B cell (primary cell): ENCODE measurements around the gene TENM3. TPM values are rescaled to one million over a fixed set of nuclear protein-coding genes. Genes with fewer than 3 reads are reported as not detected.

Experiments
- ATAC-seq: fragments of 200-7000 bp; cut with Tn5 transposase; one replicate; pipeline ENCODE4 v1.10.0; 2021; ENCODE audit warnings: low read depth, mild to moderate bottlenecking, moderate number of reproducible peaks, moderate library complexity
- CTCF ChIA-PET: fragments of 350-600 bp; sonication (Branson Sonifier 250); formaldehyde crosslinking; loops from one replicate; lab custom pipeline; 2021; ENCODE audit warnings: antibody characterized with exemption, inconsistent platforms; lab: Charles Lee
- POLR2A ChIA-PET: fragments of 350-600 bp; sonication (Branson Sonifier 250); formaldehyde crosslinking; loops from one replicate; lab custom pipeline; 2021; ENCODE audit warnings: antibody characterized with exemption; lab: Charles Lee
- DNase-seq: peaks from one replicate; pipeline ENCODE4 v3.0.0; 2013
- H2AFZ ChIP-seq: 2 replicates; pipeline ENCODE4 v1.6.1; 2012; ENCODE audit warnings: mild to moderate bottlenecking, low read depth, low read length; ENCODE audit not compliant: insufficient read depth, poor library complexity, severe bottlenecking
- H3K27ac ChIP-seq, 2 donors: 1 replicate in 1 of 2; 2 replicates in 1 of 2; pipeline ENCODE4 v1.5.1; 2012 to 2013; ENCODE audit warnings: low read length in 2 of 2, mild to moderate bottlenecking in 2 of 2, moderate library complexity in 1 of 2
- H3K27me3 ChIP-seq, 4 experiments: fragments of 200-600 bp in 1 of 4; sonication (generic) in 1 of 4; replicated peaks in 1 of 4; 1 replicate in 2 of 4; 2 replicates in 2 of 4; pipeline versions ENCODE4 v1.6.1 to v1.7.0; 2013 to 2016; ENCODE audit warnings: low read length in 3 of 4, mild to moderate bottlenecking in 2 of 4, mixed read lengths in 1 of 4, moderate library complexity in 1 of 4; ENCODE audit not compliant: insufficient read depth in 4 of 4, control insufficient read depth in 3 of 4; ENCODE audit errors: control extremely low read depth in 1 of 4
- H3K36me3 ChIP-seq, 2 experiments: replicated peaks in 1 of 2; 1 replicate in 1 of 2; 2 replicates in 1 of 2; pipeline versions ENCODE4 v1.6.1 to v1.7.1; 2013; ENCODE audit warnings: low read length in 1 of 2; ENCODE audit not compliant: insufficient read depth in 2 of 2, control insufficient read depth in 1 of 2; ENCODE audit errors: control extremely low read depth in 1 of 2, extremely low read depth in 1 of 2
- H3K4me1 ChIP-seq, 2 donors: fragments of 200-600 bp in 1 of 2; sonication (generic) in 1 of 2; 1 replicate in 1 of 2; 2 replicates in 1 of 2; pipeline versions ENCODE4 v1.5.1 to v1.6.1; 2013 to 2017; ENCODE audit warnings: low read length in 2 of 2; ENCODE audit not compliant: control insufficient read depth in 2 of 2, insufficient read depth in 2 of 2
- H3K4me2 ChIP-seq: replicated peaks from 2 replicates; pipeline ENCODE3; 2012; ENCODE audit warnings: mild to moderate bottlenecking, low read depth, low read length; ENCODE audit not compliant: poor library complexity, severe bottlenecking
- H3K4me3 ChIP-seq, 5 experiments: fragments of 200-600 bp in 1 of 5; sonication (generic) in 1 of 5; 1 replicate in 3 of 5; 2 replicates in 2 of 5; pipeline versions ENCODE4 v1.5.1 to v1.7.0; 2011 to 2016; ENCODE audit warnings: low read length in 4 of 5, mild to moderate bottlenecking in 4 of 5, low read depth in 2 of 5, control low read depth in 1 of 5, moderate library complexity in 1 of 5; ENCODE audit not compliant: insufficient read depth in 1 of 5; ENCODE audit errors: control extremely low read depth in 1 of 5, extremely low read depth in 1 of 5
- H3K79me2 ChIP-seq: fragments of 200-600 bp; sonication (generic); one replicate; pipeline ENCODE4 v1.6.0; 2016; ENCODE audit warnings: low read length; ENCODE audit not compliant: control insufficient read depth, insufficient read depth
- H3K9ac ChIP-seq: fragments of 200-600 bp; sonication (generic); 2 replicates; pipeline ENCODE4 v1.6.1; 2017; ENCODE audit warnings: mild to moderate bottlenecking, low read length, moderate library complexity
- H3K9me3 ChIP-seq, 3 donors: one replicate each; pipeline versions ENCODE4 v1.6.1 to v1.7.1; 2013; ENCODE audit warnings: low read length in 2 of 3; ENCODE audit not compliant: control insufficient read depth in 2 of 3, insufficient read depth in 1 of 3; ENCODE audit errors: control extremely low read depth in 1 of 3
- H4K20me1 ChIP-seq: 2 replicates; pipeline ENCODE4 v1.6.0; 2012; ENCODE audit warnings: mild to moderate bottlenecking, low read length; ENCODE audit not compliant: insufficient read depth, control insufficient read depth, poor library complexity, severe bottlenecking
- H3K27ac Mint-ChIP-seq: one replicate; pipeline ENCODE4 v1.8.0; 2021; ENCODE audit warnings: mixed read lengths
- H3K27me3 Mint-ChIP-seq: one replicate; pipeline ENCODE4 v1.8.0; 2021; ENCODE audit warnings: mixed read lengths
- H3K4me1 Mint-ChIP-seq: one replicate; pipeline ENCODE4 v1.8.0; 2021; ENCODE audit warnings: mixed read lengths
- H3K4me3 Mint-ChIP-seq: one replicate; pipeline ENCODE4 v1.8.0; 2021; ENCODE audit warnings: mixed read lengths
- H3K9me3 Mint-ChIP-seq: one replicate; pipeline ENCODE4 v1.8.0; 2022; ENCODE audit warnings: mixed read lengths; ENCODE audit not compliant: insufficient read depth
- CTCF ChIP-seq: fragments of 200-600 bp; IDR thresholded peaks from one replicate; pipeline ENCODE4 v1.8.0; 2022; ENCODE audit warnings: antibody characterized with exemption, mild to moderate bottlenecking
- EZH2 ChIP-seq: IDR thresholded peaks from 2 replicates; pipeline ENCODE4 v1.6.1; 2012; ENCODE audit warnings: borderline replicate concordance, low read depth, mild to moderate bottlenecking, moderate library complexity, low read length; ENCODE audit not compliant: insufficient read depth, poor library complexity, severe bottlenecking
- WGBS: methylation state at CpG from one replicate; pipeline ENCODE4 v1.1.5; 2013; ENCODE audit warnings: missing lambda C conversion rate; ENCODE audit not compliant: insufficient coverage; 5-methylcytosine and 5-hydroxymethylcytosine counted together
- intact Hi-C: fragments of 100-400 bp; cut with micrococcal nuclease; formaldehyde crosslinking; loops from one replicate; pipeline ENCODE4 v1.10.0; 2022
- polyA plus RNA-seq: library from polyadenylated mRNA; depleted of rRNA; stranded (reverse); fragments of >200 nt; gene quantifications from 2 replicates; pipeline ENCODE4 v1.2.3, GENCODE V29; 2012
- total RNA-seq, 2 donors: library from RNA; stranded (reverse); fragments of 120-200 nt in 1 of 2; gene quantifications; 1 replicate in 1 of 2; 2 replicates in 1 of 2; pipeline versions ENCODE4 v1.2.3 to v1.2.4, GENCODE V29; 2013 to 2022

The TENM3 gene
- total and polyA plus RNA-seq, 2 donors (not counting 1 experiment from before 2014, with no cell fraction given): not detected

- no peak overlapping the region for H3K27ac ChIP-seq
- Mint-ChIP-seq H3K9me3 (no peaks in the 10 kb centered on the region), H3K4me3 (no peak overlapping the region), H3K27me3 (peaks cover 17% of the 10 kb centered on the region), H3K4me1 (no peaks in the 10 kb centered on the region), H3K27ac (no peak overlapping the region)
- peaks cover 0 to 2% (median 0%) of the 10 kb centered on the region in 4 experiments for H3K27me3 ChIP-seq
- no peak overlapping the region for H3K9ac ChIP-seq
- H3K79me2 ChIP-seq: no peaks in the 10 kb centered on the region
- ChIA-PET POLR2A (no interaction called here), CTCF (no interaction called here)
- no peak overlapping the region for H2AFZ ChIP-seq
- ATAC-seq: no peak
- H3K4me1 ChIP-seq: no peaks in the 10 kb centered on the region
- intact Hi-C loops: no loop called here
- no CpG with 5 or more reads among the region's 3 CpGs for WGBS
- H3K36me3 ChIP-seq: no peaks in the 10 kb centered on the region
- no peak overlapping the region for H3K4me2 ChIP-seq
- H3K4me3 ChIP-seq: no peak overlapping the region
- H3K9me3 ChIP-seq: peaks cover 0 to 3% (median 0%) of the 10 kb centered on the region in 3 donors
- TF ChIP-seq CTCF: no peak
- H4K20me1 ChIP-seq: no peaks in the 10 kb centered on the region
- no peak for DNase-seq
Observed at GRCh38 chr4:182562350-182562749, 319.1 kb downstream of the TENM3 start.

DNA sequence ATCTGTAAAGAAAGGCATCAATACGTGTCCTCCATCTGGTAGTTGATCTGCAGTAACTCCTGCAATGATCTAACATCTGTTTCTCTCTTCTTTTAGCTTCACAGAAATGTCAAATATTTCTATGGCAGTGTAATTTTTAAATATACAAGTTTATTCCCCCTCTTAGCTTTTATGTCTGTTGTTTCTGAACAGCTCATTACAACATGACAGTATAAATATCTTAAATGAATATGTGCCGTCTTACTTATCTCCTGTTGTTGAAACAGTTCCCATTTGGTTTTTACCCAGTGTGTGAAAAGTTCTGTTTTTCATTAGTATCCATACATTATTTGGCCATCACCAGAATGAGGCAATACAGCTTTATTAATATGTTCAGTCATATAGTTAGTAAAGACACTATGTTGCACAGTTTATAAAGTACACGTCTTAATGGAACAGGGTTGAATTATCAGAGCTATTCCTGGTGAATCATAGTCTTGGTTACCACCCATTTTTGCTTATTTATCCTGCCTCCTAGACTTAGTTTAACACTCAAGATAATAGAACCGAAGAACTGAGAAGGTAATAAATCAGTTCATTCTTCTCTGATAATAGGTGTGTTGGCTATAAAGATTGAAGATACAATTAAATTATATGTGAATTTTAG lies 321.6 kb downstream of the TENM3 start:
- no CpG with 5 or more reads among the region's 4 CpGs for WGBS
- no peaks in the 10 kb centered on the region for H3K79me2 ChIP-seq
- H3K9me3 Mint-ChIP-seq: no peaks in the 10 kb centered on the region
- H3K9me3 ChIP-seq: peaks cover 0 to 3% (median 0%) of the 10 kb centered on the region in 3 donors
- POLR2A ChIA-PET: no interaction called here
- peaks cover 0 to 2% (median 0%) of the 10 kb centered on the region in 4 experiments for H3K27me3 ChIP-seq
- ATAC-seq (no peak), DNase-seq (no peak)
- H2AFZ ChIP-seq: no peak overlapping the region
- H3K9ac ChIP-seq: no peak overlapping the region
- H3K27me3 Mint-ChIP-seq: peaks cover 15% of the 10 kb centered on the region
- H3K4me3 ChIP-seq: no peak overlapping the region
- H4K20me1 ChIP-seq: no peaks in the 10 kb centered on the region
- no peaks in the 10 kb centered on the region for H3K4me1 ChIP-seq
- intact Hi-C loops: no loop called here
- H3K27ac ChIP-seq: no peak overlapping the region
- H3K4me2 ChIP-seq: no peak overlapping the region
- H3K4me1 Mint-ChIP-seq: no peaks in the 10 kb centered on the region
- H3K36me3 ChIP-seq: no peaks in the 10 kb centered on the region
- no peak overlapping the region for H3K4me3 Mint-ChIP-seq
- CTCF ChIA-PET: no interaction called here
- no peak overlapping the region for H3K27ac Mint-ChIP-seq
- TF ChIP-seq CTCF (no peak), EZH2 (no peak)
